Brain microvascular endothelial cell (primary cell): ENCODE data around the gene SUSD6.

Experiments
- DNase-seq: peaks from one replicate; pipeline ENCODE4 v3.0.0-alpha.2; 2020
- H3K27ac ChIP-seq: fragments of 250-450 bp; sonication (Bioruptor Pico); 2 replicates; pipeline ENCODE4 v1.5.1; 2020; ENCODE audit warnings: mild to moderate bottlenecking, moderate library complexity
- H3K27me3 ChIP-seq: fragments of 250-450 bp; sonication (Bioruptor Pico); replicated peaks from 2 replicates; pipeline ENCODE4 v1.5.1; 2020; ENCODE audit warnings: mild to moderate bottlenecking
- H3K36me3 ChIP-seq: fragments of 250-450 bp; sonication (Bioruptor Pico); replicated peaks from 2 replicates; pipeline ENCODE4 v1.5.1; 2020; ENCODE audit warnings: mild to moderate bottlenecking
- H3K4me3 ChIP-seq: 2 replicates; pipeline ENCODE4 v1.5.1; 2011; ENCODE audit warnings: low read depth, mild to moderate bottlenecking, control low read depth, low read length, moderate library complexity
- in situ Hi-C: cut with HindIII; loops from 2 replicates; pipeline ENCODE4 v1.10.0; 2017; ENCODE audit warnings: low sequenced_read_pairs, low pct_ligation_motif_present
- TF ChIP-seq, protein P1 (sequence below): IDR thresholded peaks from 2 replicates; pipeline ENCODE4 v1.5.1; 2011; ENCODE audit warnings: low read depth, mild to moderate bottlenecking, moderate library complexity, low read length, control low read depth, inconsistent platforms; ENCODE audit errors: missing control alignments

The SUSD6 gene

DNA sequence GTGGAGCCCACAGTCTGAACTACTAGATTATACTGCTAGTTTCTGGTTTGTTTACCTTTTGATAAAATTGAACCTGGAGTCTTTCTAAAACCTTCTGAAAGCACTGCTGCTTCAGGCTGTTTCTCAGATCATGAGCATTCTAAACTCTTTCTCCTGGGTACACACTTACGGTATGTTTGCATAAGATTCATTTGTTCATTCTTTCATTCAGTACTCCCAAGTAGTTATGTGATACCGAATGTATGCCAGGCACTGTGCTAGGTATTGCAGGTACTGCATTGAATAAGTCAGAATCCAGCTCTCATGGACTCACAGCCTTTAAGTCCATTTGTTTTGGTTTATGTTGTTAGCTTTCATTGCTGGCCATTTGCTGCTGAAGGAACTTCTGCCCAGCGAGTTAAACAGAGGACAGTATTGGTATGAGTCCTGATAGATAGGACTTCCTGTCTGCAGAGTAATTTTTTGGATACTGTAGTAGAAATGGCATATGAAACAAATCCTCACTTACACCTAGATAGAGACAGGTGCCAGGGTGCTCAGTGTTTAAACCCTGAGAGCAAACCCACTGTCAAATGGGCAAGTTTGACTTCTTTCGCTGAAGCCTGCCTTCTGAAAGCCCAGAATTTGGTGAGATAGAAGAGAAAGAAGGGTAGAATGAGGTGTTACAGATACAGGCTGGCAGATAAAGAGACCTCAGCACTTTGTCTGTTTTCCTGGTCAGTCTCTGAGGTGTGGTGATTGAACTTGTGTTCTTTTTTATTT, 2.1 kb downstream of the SUSD6 start:
- no peak for DNase-seq
- in situ Hi-C loops: no loop called here
- Histone ChIP-seq H3K27ac (no peak overlapping the region), H3K36me3 (no peaks in the 10 kb centered on the region), H3K4me3 (no peak overlapping the region), H3K27me3 (no peaks in the 10 kb centered on the region)
- TF ChIP-seq, protein P1, sequence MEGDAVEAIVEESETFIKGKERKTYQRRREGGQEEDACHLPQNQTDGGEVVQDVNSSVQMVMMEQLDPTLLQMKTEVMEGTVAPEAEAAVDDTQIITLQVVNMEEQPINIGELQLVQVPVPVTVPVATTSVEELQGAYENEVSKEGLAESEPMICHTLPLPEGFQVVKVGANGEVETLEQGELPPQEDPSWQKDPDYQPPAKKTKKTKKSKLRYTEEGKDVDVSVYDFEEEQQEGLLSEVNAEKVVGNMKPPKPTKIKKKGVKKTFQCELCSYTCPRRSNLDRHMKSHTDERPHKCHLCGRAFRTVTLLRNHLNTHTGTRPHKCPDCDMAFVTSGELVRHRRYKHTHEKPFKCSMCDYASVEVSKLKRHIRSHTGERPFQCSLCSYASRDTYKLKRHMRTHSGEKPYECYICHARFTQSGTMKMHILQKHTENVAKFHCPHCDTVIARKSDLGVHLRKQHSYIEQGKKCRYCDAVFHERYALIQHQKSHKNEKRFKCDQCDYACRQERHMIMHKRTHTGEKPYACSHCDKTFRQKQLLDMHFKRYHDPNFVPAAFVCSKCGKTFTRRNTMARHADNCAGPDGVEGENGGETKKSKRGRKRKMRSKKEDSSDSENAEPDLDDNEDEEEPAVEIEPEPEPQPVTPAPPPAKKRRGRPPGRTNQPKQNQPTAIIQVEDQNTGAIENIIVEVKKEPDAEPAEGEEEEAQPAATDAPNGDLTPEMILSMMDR: no peak

DNA sequence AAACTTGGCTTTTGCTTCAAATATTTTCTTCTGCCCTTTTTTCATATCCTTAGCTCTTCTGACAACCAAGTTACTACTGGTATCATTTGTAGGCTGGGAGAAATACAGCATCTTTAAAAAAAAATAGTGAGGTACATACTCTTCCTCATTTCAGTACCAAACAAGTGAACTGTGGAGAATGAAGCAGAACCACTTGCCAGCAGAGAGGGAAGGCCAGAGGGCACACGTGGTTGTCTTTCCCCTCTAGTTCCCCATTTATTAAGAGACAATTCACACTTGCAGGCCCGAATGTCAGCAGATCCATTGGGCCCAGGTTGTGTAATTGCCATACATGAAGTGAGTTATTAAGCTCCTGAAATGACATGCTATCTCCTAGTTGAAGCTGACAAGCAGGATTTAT, 3.2 kb downstream of the SUSD6 start:
- no peaks in the 10 kb centered on the region for H3K36me3 ChIP-seq
- in situ Hi-C loops: no loop called here
- no peaks in the 10 kb centered on the region for H3K27me3 ChIP-seq
- DNase-seq: no peak
- TF ChIP-seq, protein P1: no peak
- H3K4me3 ChIP-seq: no peak overlapping the region
- no peak overlapping the region for H3K27ac ChIP-seq

DNA sequence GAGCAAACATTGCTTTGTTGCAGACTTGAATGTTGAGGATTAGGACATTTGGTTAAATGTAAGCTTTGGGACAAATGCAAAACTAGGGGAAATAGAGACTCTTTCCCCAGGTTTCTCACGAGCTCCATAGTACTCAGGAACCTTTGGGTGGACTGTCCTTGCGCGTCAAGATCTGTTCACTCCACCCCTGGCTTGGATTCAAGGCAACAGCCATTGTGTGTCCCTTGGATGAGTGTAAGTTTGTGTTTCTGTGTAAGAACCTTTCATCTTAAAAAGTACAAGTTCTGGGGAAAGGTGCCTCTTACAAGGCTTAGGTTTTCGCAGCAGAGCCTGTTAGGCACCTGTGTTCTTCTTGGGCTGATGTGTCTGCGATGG, 3.7 kb downstream of the SUSD6 start:
- peak overlapping the region; percentile 52 for H3K27ac ChIP-seq
- H3K27me3 ChIP-seq: no peaks in the 10 kb centered on the region
- H3K36me3 ChIP-seq: no peaks in the 10 kb centered on the region
- in situ Hi-C loops: no loop called here
- TF ChIP-seq, protein P1: no peak
- no peak overlapping the region for H3K4me3 ChIP-seq
- no peak for DNase-seq

DNA sequence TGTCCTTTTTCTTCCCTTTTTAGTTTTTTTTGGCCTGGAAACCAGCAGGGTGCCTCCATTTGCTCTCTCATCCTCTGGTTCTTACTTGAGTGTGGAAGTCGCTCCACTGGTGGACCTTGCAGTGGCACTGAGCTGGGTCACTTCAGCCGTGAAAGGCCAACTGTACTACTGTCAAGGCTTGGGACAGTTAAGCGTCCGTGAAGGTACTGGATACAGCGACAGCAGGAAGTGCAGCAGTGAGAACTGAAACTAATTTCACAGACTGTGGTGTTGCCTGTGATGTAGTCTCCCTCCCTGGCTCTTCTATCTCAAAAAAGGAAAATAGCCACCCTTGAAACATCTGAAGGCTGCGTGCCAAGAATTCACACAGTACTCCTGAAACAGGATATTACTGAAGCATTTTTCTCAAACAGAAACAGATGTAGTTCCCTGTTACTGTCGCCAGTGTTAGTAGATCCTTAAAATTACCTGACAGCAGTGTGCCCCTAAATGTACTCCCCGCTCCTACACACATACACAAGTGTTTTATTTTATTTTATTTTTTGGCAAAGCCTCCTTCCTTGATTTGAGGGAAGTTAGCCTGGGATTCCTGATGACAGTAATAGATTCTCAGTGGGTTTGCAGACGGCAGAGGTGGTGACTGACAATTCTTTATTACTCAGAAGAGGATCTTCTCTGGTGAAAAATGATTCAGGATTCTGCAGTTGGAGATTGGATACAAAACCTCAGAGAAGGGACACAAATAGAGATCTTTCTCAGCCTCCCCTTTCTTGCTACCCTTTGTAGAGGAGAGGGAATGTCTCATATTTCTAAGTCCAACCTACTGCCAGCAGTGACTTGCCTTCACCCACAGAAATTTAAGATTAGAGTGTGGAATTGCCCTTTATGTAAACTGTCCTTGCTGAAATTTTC, 4.4 kb downstream of the SUSD6 start:
- in situ Hi-C loops: no loop called here
- TF ChIP-seq, protein P1: no peak
- no peaks in the 10 kb centered on the region for H3K27me3 ChIP-seq
- DNase-seq: peak; percentile 78
- H3K4me3 ChIP-seq: peak overlapping the region; percentile 3
- H3K27ac ChIP-seq: peak overlapping the region; percentile 52
- no peaks in the 10 kb centered on the region for H3K36me3 ChIP-seq

DNA sequence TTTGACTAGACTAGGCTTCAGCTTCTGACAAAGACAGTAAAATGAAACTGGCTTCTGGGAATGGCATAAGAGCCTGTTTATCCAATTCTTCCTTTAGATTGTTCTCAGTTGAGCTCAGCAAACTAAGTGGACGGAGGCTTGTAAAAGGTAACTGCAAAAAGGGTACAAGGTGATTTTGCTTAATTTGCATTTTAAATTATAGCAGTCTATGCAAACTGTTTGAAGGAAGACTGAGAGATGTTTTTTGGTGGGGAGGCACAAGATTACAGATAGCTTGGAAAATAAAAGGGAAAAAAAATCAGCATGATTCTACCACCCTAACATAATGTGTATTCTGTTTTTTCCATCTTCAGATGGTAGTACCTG, 5.0 kb downstream of the SUSD6 start:
- H3K27me3 ChIP-seq: no peaks in the 10 kb centered on the region
- no peak overlapping the region for H3K4me3 ChIP-seq
- H3K36me3 ChIP-seq: no peaks in the 10 kb centered on the region
- in situ Hi-C loops: no loop called here
- peak overlapping the region; percentile 52 for H3K27ac ChIP-seq
- TF ChIP-seq, protein P1: no peak
- DNase-seq: no peak
